ENCODE measurements around the gene INS.
"Not testable (repeated sequence)": the region's sequence is repeated elsewhere in the genome, so short reads cannot be mapped to it uniquely, and the experiment has no call there.

INS gene

DNA sequence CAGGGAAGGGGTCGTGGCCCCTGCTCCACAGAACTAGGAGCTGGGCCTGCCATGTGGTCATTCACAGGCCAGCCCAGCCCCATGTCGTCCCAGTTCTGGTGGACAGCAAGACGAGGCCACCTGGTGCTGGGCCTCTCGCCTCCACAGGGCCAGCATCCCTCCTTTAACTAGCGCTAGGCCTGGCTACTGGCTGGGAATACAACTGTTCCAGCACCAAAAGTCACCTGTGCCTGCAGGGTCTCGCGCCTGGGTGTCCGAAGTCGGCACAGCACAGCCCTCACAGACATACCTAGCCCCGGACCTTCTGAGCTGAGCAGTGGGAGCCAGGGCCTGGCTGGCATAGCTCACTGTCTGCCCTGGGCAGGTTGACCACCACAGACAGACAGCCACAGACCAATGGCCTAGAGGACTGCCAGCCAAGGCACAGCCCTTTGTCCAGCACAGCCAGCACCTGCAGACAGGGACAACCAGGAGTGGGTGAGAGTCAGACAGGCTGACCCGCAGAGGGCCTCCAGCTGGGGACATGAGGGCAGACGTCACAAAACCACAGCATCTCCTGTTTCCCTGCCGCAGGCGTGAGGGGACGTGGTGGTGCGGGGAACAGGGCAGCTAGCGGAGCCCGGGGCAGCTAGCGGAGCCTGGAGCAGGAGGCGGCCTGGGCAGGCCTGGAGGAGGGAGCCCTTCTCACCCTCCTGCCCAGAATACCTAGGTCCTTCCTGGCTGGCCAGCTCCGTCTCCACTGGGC is 37.8 kb upstream of the INS start:
- DNase-seq (ENCODE audit: low spot score) = no peak

DNA sequence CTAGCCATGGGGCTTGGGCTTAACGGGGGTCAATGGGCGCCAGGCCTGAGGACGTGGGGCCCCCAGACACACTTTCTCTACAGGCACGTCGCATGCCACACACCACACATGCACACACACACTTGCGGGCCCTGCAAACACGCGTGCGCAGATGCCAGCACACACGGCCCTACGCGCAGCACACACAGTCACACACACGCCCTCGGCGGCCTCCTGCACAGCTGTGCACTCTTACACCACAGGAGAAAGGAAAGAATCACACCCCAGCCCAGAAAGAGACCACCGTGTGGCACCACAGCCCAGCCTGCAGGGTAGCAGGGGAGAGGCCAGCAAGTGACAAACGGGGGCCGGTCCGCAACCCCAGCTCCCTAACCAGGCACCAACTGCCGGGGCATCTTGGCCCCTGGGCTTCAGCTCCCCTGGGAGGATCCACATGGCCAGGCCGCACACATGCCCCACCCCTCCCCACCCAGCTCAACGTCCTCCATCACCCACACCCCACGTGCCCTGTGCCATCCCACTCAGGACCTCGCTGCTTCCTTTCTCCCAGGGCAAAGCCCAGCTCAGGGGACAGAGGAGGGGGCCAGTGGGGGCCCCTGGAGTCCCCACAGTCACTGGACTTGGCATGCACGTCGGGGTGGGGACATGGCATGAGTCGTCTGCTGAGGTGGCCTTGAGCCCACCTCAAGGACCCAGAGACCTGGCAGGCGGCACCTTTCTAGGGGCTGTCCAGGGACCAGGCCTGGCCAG is 36.9 kb upstream of the INS start:
- DNase-seq (ENCODE audit: low spot score) = no peak

DNA sequence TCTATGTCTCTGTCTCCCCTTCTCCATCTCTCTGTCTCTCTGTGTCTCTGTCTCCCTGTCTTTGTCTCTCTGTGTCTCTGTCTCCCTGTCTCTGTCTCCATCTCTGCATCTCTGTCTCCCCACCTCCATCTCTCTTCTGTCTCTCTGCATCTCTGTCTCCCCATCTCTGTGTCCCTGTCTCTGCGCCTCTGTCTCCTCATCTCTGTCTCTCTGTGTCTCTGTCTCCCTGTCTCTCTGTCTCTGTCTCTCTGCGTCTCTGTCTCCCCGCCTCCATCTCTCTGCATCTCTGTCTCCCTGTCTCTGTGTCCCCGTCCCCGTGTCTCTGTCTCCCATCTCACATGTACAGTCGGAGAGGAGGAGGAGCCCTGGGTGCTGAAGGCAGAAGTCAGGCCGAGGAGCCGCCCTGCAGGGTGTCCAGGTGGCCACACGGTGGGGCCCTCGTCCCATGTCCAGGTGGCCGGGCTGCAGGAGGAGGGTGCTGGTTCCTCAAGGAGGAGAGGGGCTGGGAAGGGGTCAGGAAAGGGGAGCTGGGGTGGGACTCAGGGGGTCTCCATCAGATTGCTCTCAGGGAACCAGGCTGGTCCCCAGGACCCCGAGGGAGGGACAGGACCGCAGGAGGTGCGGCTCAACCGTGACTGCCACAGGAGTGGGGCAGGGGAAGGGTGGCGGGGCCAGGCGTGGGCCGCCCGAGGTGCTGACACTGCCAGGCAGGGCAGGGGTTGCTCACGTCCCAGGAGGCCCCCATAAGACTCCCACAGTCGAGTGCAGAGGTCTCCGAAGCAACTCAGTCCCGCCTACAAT is 36.2 kb upstream of the INS start:
- DNase-seq (ENCODE audit: low spot score) = peak; percentile 88

DNA sequence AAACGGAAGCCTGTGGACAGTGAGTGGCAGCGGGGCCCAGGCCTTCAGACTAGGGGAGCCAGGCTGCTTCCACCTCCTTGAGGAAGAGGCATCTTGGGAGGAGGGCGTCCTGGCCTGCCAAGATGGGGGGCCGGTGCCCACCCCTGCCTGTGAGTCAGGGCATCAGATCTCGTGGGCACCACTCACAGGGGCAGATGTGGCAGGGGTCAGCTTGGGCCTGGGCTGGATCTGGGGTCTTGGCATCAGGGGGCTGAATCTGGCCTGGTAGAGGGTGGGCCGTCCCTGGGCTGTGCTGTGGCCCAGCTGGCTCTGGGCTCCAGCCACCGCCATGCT is 34.7 kb upstream of the INS start:
- no peak for DNase-seq (ENCODE audit: low spot score)

DNA sequence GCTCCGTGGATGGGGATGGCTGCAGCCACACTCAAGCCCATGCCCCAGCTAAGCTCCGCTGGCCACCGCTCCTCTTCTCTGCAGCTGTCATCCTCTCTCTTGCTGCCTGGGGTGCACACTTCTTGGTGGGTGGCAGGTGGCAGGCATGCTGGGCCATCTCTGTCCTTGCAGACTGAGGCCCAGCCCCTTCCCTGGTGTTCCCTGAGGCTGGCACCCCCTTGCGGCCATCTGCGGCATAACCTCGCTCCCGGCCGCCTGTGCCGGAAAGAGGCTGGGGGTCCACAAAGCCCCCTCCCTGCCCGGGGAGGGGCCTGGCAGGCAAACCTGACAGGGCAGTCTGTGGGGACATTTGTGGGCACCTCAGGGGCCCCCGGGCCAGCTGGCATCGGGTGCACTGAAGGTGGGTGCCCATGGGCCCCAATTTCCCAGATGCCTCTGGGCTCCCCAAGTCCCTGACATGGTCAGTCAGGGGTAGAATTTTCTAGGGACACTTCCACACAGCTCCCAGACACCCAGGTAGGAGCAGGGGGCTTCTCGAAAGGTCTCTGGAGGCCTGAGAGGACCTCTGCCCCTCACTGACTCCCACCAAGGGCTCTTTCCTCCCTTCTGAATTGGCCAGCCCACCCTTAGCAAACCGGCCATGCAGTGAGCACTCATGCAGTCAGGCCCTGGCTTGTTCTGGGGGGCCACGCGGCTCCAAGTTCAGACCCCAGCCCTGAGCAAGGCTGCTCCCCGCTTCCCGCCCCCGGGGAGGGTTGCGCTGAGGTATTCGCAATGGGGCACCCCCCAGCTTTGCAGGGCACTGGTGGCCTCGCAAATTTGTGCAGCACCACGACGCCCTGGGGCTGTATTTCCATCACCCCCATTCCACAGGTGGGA is 34.1 kb upstream of the INS start:
- peak; percentile 65 for DNase-seq (ENCODE audit: low spot score)

DNA sequence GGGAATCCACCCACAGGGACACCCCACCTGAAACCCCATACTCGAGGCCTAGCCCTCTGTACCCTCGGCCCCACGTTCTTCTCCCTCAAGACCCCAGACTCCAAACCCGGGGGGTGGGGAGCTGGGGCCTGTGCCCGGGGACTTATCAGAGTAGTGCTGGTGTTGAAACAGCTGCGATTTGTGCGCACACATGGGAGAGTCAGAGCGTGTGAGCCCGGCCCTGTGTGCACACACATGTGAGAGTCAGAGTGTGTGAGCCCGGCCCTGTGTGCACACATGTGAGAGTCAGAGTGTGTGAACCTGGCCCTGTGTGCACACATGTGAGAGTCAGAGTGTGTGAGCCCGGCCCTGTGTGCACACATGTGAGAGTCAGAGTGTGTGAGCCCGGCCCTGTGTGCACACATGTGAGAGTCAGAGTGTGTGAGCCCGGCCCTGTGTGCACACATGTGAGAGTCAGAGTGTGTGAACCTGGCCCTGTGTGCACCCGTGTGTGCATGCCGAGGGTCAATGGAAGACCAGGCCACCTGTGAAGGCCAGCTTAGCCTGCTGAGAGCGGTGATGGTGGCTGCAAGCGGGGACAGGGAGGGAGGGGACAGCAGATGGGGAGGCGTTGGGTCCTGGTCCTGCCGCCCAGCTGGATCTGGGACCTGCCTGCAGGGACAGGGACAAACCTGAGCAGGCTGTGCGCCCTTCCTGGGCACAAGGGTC is 33.0 kb upstream of the INS start:
- not testable (repeated sequence) for DNase-seq (ENCODE audit: low spot score)

DNA sequence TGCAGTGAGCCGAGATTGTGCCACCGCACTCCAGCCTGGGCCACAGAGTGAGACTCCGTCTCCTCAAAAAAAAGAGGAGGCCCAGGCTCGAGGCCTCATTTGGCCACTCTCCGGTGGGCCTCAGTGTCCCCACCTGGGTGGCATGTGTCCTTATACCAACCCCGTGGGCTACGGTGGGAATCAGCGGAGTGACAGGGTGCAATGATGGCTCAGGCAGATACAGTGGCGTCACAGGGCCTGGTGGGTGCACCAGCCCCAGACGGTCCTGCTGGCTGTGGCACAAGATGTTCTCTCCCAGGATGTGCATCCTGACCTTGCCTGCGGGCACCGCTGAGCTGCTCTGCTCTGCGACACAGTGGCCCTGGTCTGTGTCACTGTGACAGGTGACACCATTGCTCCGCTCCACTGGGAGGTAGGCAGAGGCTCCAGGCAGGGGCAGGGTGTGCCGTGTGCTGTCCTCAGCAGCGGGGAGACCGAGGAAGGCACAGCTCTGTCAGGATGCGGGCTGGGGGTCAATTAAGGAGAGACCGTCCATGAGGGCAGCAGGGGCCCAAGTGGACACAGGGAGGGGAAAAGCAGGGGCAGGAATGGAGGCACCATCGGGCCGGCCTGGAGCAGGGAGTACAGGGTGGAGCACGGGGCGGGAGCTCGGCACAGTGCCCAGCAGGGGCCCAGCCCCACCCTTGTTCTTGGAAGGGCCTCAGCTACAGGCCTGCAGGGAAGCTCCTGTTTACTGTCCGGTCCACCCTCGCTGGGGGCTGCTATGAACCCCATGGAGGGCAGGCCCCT is 32.3 kb upstream of the INS start:
- DNase-seq (ENCODE audit: low spot score) = no peak

DNA sequence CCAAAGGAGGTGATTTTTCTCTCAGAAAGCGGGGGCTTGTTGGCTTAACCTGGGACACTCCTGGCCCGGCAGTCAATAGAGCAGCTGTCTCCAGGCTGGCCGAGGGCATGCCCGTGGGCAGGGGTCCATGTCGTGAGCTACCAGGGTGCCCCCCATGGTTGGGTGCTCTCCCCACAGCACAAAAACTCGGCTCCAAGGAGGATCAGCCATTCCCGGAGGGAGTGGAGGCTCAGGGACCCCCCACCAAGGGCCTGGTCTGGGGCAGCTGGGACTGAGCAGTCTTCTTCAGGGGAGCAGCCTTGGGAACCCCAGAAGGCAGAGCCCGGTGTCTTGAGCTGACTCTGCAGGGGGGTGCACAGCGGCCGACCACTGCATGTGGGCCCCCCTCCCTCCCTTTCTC is 31.4 kb upstream of the INS start:
- no peak for DNase-seq (ENCODE audit: low spot score)

DNA sequence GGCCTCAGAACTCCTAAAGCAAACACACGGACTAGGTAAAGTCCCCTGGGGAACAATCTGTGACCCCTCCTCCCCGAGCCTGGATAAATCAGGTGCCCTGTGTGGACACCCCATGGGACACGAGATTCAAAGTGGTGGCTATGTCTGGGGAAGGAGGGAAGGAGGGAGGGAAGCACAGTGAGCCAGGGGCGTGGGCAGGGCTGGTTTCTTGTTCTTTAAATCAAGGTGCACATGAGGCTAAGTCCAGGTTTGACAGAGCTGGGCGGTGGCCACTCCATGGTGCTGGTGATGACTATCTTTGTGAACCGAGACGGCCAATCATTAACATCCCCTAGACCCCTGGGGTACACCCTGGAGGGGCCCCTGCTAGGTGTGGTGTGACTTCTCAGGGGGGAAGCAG is 30.9 kb upstream of the INS start:
- no peak for DNase-seq (ENCODE audit: low spot score)

DNA sequence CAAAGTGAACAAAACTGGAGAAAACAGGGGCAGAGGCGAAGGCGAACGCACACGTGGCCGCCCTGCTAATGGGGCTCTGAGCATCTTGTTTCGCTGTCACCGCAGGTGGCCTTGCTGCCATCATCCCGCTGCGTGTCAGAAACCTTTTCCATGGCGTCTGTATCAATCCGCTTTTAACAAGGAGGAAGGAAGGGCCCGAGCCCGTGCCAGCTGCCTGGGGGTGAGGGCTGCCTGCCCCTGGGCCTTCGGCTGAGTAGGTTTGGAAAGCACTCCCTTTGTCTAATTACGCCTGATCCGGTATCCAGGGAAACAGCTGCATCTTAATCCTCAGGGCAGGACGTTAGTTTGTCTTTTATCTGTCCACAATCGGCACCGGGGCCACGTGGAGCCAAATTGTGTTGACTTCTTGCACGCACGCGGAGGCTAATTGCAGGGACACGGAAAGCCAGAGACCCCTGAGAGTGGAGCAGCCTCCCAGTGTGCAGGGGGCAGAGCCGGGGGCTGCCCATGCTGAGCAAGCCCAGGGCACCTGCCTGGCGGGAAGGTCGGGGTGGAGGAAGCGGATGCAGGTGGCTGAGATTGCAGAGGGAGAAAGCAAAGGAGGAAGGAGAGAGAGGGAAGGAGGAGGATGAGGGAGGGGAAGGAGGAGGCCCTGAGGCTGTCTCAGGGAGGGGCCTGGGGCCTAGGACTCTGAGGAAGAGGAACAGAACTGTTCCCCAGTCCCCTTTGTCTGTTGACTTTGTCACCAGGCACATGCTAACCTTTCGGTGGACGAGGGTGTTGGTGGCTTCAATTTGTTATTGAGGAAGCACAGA is 29.9 kb upstream of the INS start:
- no peak for DNase-seq (ENCODE audit: low spot score)

DNA sequence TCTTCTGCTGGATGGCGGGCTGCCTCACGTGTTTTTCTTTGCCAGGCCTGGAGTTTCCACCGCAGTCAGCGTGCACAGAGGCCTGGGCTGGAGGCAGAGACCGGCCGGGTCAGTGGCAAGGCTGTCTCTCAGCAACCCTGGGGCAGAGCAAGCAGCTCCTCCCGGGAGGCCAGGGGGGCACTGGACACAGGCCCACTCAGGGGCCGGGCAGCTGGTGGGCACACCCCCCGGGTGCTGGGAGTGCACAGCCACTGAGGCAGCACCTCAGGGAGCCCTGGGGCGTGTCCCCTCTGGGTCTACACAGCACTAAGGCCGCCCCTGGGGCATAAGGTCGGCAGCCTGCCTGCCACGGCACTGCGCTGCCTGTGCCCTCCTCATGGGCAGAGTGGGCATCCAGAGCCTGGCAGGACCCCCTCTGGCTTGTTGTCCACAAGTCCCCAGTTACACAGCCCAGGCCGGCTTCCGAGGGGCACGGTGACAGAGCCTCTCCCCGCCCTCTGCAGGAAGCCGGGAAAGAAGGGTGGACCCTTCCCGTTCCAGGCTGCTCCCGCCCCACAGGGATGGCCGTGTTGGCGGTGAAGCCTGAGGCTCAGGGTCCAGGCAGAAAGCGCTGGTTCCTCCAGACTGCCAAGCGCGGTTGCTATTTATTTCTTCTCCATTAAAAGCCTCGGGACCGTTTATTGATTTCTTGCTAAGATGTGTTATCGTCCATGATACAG is 29.1 kb upstream of the INS start:
- no peak for DNase-seq (ENCODE audit: low spot score)

DNA sequence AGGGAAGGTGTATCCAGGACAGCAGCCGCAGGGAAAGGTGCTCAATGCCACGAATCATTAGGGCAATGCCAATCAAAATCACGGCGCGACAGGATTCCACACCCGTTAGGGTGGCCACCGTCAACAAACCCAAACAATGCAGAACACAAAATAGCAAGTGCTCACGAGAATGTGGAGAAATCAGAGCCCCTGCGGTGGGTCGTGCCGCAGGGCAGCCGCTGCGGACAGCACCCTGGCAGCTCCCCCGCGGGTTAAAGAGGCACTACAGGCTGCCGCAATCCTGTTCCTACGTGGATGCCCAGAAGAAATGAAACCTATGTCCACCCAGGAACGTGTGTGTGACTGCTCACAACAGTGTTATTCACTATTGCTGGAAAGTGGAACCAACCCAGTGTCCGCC is 27.7 kb upstream of the INS start:
- DNase-seq (ENCODE audit: low spot score) = no peak

DNA sequence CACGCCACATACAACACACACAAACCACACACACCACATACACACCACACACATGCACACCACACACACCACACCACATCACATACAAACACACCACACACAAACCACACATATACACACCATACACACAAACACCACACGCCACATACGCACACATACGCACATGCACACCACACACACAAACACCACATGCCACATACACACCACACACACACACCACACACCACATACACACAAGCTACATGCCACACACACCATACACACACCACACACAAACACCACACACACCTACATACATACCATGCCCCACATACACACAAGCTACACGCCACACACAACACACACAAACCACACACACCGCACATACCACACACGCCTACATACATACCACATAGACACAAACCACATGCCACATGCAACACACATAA is 26.3 kb upstream of the INS start:
- DNase-seq (ENCODE audit: low spot score) = no peak

DNA sequence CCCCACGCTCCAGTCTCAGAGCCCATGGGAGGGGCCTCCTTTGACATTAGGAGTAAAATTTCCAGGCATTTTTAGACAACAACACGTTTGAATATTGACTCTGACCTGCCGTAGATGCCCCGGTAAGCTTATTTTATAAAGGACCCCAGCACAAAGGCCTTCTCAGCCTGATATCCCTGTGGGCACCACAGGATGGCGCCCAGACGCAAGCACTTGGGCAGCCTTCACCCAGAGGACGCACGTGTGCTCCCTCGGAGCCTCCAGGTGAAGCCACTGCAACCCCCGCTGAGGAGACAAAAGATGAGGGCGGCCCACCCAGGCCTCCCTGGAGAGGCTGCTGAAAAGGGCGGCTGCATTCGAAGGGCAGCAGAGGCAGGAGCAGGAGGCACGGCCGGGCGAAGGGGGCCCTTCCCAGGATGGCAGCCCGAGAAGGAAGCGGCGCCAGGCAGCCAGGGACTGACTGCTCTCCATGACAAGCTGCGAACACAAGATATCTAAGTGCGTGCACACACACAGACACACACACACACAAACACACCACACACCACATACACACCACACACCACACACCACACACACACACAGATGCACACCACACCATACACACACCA is 25.8 kb upstream of the INS start:
- DNase-seq (ENCODE audit: low spot score) = no peak

DNA sequence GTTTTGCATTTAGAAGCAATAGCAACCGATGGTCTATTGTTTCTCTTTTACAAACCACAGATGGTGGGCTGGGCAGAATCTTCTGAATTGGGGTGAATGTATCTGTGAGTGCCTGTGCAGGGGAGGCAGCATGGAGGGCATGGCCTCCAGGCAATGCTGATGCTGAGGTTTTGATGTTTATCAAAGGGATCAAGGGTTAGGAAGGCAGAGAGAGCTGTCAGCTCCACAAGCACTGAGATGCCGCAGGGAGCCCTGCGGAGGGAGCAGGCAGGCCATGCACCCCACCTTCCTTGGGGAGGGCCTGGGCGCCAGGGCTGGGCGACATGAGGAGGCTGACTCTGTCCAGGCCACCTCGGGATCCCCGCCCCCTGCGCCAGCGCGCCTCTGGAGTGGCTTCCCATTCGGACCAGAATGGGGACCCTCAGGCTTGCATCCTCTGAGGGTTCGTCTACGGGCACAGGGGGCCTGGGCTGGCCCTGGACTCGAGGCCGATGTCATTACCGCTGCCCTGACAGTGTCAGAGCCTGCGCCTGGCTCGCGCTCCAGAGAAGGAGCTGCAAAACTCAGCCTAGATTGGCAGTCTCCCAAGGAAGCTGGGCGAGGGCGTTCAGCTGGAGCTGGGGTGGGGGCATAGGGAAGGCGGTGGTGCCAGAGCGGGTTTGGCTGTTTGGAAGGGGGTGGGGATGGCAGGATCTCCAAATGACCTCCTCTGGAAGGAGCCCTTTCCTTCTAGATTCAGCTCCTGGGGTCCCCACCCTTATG is 24.5 kb upstream of the INS start:
- DNase-seq (ENCODE audit: low spot score) = no peak

DNA sequence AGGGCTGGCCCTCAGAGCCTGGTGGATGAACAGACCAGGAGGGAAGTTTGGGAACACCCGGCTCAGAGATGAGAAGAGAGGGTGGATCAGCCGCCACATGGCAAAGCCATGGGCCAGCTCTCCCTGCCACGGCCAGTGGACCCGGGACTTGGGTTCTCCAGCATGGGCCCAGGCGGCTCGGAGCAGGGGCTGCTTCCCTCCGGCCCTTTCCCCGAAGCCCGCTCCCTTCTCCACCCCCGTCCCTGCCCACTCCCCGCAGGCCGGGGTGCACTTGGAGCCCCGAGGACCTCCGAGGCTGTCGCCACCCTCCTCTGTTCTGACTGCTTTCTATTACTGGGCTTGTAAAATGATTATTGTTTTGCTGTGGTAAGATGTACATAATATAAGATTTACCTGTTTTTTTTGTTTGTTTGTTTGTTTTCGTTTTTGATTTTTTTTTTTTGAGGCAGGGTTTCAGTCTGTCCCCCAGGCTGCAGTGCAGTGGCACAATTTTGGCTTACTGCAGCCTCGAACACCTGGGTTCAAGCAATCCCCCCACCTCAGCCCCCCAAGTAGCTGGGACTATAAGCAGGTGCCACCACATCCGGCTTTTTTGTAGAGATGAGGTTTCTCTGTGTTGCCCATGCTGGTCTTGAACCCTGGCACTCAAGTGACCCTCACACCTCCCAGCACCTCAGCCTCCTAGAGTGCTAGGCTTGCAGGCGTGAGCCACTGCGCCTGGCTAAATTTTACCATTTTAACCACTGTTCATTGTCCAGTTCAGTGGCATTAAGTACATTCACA is 21.9 kb upstream of the INS start:
- no peak for DNase-seq (ENCODE audit: low spot score)

DNA sequence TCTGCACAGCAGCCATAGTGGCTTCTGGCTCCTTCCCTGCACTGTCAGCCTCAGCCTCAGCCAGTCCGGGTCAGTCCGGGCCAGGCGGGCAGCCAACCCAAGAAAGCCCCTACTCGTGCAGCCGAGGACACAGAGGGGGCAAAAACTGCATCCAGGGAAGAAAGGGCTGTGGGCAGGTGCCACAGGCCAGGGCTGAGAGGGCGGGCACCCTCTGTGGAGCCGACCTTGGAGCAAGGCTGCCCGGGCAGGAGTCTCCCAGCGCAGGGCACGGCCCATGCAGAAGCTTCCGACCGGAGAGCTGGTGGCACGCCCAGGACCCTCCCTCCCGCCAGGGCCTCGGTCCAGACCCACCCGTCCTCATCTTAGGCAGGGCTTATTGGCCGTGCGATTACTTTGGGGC is 21.1 kb upstream of the INS start:
- DNase-seq (ENCODE audit: low spot score) = no peak
